HG03175 (cell line): ENCODE data around the gene KRTAP4-9.
"Not testable (repeated sequence)": the region's sequence is repeated elsewhere in the genome, so short reads cannot be mapped to it uniquely, and the experiment has no call there.

Experiments
- ATAC-seq: cut with Tn5 transposase; IDR thresholded peaks from one replicate; pipeline ENCODE4 v1.9.1; 2021; ENCODE audit warnings: mild to moderate bottlenecking, moderate library complexity; ENCODE audit not compliant: unreplicated experiment

KRTAP4-9 gene

DNA sequence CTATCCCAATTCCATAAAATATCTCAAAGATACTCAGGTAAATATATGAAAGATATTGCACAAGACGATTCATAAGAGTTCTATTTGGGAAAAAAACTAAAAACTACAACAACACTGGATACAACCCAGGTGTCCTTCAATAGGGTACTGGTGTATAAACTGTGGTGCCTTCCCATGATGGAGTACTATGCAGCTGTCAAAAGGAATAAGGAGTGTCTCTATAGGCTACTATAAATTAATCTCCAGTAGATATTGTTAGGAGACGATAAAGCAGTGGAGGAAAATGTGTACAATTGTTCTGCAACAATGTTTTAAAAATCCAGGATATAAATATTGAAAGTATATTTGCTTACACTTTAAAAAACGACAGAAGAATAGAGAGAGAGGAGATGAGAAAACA is 21.2 kb downstream of the KRTAP4-9 start:
- ATAC-seq, result no peak

DNA sequence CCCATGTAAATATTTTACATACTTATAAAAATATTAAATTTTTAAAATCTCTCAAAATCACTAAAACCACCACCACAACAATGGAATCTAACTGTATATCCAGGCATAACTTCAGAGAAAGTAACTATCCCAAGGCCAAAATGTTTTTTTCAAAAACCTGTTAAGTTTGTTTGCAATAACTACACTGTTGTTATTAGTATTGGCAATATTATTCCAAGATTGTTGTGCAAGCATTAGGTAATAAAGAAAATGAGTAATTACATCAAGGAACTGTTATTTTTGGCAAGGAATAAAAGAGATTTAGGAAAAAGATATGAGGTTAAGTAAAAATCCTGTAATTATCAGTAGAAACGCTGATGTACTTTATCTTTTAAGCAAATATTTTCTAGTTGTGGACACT is 22.2 kb downstream of the KRTAP4-9 start:
- no peak for ATAC-seq

DNA sequence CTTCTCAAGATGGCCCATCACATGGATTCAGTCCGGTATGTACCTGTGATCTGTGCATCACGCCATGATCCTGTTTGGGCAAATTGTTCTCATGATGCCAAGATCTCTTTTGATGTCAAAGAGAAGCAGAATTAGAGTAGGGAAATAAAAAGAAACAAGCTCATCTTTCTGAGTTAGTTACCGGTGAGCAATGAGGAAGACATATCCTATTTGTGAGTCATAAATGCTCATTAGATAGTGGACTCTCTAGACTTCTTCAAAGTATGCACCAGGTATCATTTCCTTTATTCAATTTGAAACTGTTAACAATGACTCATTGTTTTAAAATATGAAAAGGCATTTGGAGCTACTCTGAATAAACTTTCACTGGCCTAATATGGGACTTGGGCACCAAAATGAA is 26.8 kb downstream of the KRTAP4-9 start:
- ATAC-seq, result no peak

DNA sequence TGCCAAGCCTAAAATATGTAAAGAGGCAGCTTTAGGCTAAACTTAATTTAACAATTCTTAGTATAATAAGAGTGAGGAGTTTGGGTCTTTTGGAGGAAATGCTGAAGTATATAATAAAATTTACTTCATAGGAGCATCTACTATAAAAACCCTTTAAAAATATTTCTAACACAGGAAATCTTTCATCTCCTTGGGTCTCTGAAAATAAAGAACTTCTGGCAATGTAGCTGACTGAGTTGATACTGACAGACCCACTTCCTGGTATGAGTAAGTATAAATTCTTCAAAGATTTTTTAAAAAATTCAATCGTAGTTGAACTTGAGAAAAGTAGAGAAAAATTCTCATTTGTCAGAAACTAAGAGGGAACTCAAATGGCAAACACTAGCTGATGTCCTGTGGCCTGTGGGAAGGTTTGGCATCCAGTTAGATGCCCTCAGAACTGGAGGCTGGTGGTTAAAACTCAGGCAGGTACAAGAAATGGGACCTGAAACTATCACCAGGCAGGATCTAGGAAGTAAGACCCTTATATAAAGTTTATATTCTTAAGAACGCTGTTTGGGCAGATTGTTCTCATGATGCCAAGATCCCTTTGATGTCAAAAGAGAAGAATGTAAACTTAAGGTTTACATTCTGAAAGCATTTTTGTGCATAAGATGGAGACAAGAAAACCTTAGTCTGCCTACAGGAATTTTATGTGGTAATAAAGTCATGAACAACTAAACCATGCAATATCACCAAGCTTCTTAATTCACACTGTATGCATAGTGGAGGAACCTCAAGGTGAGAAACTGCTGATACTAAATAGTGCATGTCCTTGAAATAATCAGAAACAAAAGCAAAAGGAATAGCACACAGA is 28.9 kb downstream of the KRTAP4-9 start:
- ATAC-seq, result no peak

DNA sequence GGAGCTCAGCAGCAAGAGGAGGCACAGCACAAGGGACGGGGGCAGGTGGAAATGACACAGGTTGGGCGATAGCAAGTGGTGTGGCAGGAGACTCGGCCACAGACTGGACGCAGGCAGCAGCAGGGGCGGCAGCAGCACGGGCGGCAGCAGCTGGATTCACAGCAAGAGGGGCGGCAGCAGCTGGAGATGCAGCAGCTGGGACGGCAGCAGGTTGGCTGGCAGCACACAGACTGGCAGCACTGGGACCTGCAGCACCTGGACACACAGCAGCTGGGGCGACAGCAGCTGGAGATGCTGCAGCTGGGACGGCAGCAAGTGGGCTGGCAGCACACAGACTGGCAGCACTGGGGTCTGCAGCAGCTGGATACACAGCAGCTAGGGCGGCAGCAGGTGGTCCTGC is 34.7 kb downstream of the KRTAP4-9 start:
- not testable (repeated sequence) for ATAC-seq

DNA sequence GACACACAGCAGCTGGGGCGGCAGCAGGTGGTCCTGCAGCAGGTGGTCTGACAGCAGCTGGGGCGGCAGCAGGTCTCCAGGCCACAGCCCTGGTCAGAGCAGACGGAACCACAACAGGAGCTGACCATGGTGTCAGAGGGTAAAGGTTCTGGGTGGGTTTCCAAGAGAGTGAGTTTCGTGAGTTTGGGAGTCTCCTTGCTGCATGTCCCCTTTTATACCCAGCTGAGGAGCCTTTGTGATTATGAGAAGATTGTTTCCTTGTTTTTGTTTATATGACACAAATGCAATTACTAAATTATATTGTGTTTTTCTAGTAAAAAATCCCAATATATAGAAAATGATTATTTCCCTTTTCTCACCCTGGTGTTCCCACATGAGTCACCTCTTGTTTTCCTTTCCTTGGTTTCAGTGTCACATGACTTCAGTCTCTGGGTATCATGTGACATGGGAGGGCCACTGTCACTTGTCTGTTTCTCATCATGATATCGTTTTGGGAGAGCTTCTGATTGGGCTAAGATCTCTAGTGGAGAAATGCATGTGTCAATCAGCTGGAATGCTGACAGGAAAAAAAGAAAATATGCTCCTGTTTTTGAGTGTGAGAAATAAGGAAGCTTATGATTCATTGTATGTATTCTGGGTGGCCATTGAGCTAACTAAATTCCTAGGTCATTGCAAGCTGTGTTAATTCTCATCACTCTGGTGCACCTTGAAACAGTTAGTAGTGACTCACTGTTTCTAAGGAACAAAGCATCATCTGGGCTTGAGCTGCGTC is 35.4 kb downstream of the KRTAP4-9 start, which contains the start of gene KRTAP4-6:
TSS of gene KRTAP4-6 (minus strand) at position 185 of the 772 bp plus-strand sequence. CDS start at position 128, 57 bp downstream.
- no peak for ATAC-seq

DNA sequence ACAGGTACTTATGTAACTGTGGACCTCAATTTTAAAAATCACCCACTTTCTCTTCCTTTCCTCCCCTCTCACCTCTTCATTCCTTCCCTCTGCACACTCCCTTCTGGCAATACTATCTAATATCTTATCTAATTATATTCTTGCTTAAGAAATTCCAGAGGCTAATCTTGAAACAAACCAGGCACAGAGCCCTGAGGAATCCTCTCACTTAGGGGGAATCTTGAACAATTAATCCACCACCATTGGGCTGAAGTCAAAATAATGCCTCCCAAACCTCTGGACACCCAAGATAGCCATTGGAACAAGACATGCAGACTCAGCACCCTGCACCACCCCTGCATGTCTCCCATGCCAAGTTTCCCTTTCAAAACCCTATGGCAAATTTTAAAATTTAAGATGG is 36.2 kb downstream of the KRTAP4-9 start:
- ATAC-seq, result no peak

DNA sequence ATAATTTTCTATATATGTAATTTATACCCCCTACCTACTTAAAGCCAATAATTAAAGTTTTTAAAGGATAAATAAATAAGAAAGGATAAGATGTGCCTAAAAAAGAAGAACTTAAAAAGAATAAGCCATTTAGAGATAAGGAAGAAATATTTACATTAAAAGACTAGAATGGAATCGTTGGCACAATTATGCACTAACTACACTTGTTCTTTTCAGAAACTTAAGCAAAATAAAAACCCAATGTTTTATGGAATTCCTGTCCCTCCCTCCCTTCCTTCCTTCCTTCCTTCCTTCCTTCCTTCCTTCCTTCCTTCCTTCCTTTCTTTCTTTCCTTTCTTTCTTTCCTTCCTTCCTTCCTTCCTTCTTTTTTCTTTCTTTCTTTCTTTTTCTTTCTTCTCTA is 39.7 kb downstream of the KRTAP4-9 start:
- no peak for ATAC-seq

DNA sequence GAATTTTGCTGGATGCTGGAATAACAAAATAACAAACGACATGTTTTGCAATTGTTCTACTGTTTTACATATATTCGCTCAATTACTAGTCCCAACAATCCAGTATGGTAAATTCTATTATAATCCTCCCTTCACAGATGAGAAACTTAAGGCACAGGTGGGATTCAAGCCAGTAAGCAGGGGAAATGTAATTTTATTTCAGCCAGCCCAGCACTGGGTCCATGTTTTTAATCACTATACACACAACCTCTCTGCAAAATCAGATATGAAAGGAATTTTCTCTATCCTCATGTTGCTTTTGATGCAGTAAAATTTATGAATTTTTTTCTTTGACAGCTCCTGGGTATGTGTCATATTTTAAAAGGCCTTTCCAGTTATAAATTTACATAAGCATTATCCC is 40.1 kb downstream of the KRTAP4-9 start:
- ATAC-seq, result no peak

DNA sequence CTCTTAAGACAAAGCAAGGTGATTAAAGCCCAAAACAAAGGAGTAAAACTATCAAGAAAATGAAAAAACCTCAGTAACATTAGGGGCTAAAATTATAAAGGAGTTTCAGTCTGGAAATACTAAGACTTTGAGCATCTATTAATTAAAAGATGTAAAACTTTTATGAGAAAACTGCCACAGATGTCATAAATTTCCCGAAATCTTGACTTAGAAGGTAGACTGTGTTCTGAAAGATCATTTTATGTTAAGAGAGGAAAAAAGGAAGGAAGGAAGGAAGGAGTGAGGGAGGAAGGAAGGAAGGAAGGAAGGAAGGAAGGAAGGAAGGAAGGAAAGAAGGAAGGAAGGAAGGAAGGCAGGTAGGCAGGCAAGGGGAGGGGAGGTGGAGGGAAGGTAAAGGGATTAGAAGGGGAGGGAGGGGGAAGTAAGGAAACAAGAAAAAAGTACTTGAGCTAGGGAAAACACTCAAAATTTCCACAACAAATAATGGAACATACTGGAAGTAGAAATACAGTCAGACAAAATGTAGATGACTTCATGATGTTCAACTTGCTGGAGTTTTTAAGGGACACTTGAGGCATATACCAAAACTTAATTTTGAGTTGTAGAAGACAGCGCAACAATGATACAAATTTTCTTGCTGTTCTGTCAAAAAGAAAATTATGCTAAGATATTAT is 42.5 kb downstream of the KRTAP4-9 start:
- ATAC-seq, result no peak

DNA sequence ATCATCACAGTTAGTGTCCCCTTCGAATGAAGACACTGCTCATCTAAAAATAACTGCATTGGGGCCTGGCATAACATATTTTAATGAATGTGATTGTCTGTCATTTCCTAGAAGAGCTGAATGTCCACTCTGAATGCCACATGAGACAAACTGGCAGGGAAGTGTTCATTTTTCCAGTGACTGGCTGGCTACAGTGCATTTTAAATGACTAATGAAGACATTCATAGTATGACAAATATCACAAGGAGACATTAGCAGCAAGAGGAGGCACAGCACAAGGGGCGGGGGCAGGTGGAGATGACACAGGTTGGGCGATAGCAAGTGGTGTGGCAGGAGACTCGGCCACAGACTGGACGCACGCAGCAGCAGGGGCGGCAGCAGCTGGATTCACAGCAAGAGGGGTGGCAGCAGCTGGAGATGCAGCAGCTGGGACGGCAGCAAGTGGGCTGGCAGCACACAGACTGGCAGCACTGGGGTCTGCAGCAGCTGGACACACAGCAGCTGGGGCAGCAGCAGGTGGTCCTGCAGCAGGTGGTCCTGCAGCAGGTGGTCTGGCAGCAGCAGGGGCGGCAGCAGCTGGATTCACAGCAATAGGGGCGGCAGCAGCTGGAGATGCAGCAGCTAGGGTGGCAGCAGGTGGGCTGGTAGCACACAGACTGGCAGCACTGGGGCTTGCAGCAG is 43.9 kb downstream of the KRTAP4-9 start:
- not testable (repeated sequence) for ATAC-seq

DNA sequence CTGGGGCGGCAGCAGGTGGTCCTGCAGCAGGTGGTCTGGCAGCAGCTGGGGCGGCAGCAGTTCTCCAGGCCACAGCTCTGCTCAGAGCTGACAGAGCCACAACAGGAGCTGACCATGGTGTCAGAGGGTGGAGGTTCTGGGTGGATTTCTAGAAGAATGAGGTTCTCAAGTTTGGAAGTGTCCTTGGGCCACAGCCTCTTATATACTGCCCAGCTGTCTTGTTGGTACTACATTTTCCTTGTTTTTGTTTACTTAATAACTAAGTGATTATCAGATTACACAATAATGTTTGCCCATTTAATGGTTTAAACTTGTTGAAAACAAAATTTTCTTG is 44.4 kb downstream of the KRTAP4-9 start, which contains the start of gene KRTAP4-5:
TSS of gene KRTAP4-5 (minus strand) at position 174 of the 334 bp plus-strand sequence. CDS start at position 116, 58 bp downstream.
- no peak for ATAC-seq

DNA sequence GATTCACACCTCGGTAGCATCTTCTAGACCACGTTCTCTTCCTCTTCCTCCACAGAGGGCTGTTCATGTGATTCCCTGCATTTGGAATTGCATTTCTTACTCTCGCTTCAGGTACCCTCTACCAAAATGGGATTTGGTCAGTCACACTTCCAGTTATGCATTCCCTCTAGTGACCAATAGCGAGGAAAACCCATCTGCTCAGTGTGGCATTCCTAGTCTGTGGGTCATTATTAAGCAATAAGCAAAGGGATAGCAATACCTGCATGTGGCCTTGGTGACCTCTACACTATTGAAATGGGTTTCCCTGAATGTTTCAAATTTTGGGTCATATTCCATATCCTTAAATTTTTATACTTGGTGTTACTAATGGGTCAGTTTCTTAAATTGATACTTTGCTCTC is 44.8 kb downstream of the KRTAP4-9 start:
- no peak for ATAC-seq

DNA sequence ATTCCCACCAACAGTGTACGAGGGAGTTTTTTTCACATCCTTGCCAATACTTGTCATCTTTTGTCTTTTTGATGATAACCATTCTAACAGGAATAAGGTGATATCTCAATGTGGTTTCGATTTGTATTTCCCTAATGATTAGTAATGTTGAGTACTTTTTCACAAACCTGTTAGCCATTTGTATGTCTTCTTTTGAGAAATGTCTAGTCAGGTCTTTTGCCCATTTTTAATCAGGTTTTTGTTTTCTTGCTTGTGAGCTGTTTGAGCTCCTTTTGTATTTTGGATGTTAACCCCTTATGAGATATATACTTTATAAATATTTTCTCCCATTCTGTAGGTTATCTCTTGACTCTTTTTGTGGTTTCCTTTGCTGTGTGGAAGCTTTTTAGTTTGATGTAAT is 46.3 kb downstream of the KRTAP4-9 start:
- no peak for ATAC-seq

DNA sequence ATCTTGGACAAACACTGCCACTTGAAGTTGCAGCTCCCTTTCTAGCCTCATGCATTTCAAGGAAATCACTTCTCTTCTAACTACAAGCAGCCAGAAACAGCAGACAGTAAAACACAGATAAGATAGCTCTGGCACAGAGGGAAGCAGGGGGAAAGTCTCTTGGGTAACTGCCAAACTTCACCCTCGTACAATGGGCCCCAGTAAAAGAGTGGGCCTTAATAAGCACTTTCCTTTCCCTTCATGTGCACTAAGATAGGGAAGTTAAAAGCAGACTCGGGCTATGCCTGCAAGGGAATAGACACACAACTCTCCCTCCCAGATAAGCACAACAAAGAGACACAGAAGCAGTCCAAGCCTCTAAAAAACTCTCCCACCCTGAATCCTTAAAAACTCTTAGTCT is 48.7 kb downstream of the KRTAP4-9 start:
- ATAC-seq, result no peak
